HepG2 (cell line): ENCODE data around the gene JMJD4. TPM values are rescaled to one million over a fixed set of nuclear protein-coding genes. Genes with fewer than 3 reads are reported as not detected.

Experiments used
- ASH2L ChIP-seq: fragments of 300-600, 200-600 bp; sonication (generic); IDR thresholded peaks from 2 replicates; pipeline ENCODE4 v1.7.0; 2017; ENCODE audit warnings: low read depth, mild to moderate bottlenecking, moderate library complexity, mixed read lengths, low read length; ENCODE audit not compliant: insufficient read length
- ETV5 ChIP-seq: IDR thresholded peaks from 2 replicates; pipeline ENCODE4 v1.6.1; 2018; ENCODE audit warnings: missing biosample characterization, missing genetic modification reagents, inconsistent platforms, borderline replicate concordance
- PHF8 ChIP-seq: sonication (generic); formaldehyde crosslinking; IDR thresholded peaks from 2 replicates; pipeline ENCODE4 v1.5.0; 2020; ENCODE audit warnings: missing genetic modification reagents
- PITX1 ChIP-seq: sonication (generic); formaldehyde crosslinking; IDR thresholded peaks from 2 replicates; pipeline ENCODE4 v1.5.1; 2020; ENCODE audit warnings: mild to moderate bottlenecking, missing genetic modification reagents
- SMC3 ChIP-seq: IDR thresholded peaks from 2 replicates; pipeline ENCODE4 v1.6.1; 2011; ENCODE audit warnings: low read length, improper control_type of control experiment
- TARDBP ChIP-seq: sonication (generic); formaldehyde crosslinking; IDR thresholded peaks from 2 replicates; pipeline ENCODE4 v1.8.0; 2022; ENCODE audit warnings: mild to moderate bottlenecking, missing genetic modification reagents
- TOPORS ChIP-seq: sonication (generic); formaldehyde crosslinking; IDR thresholded peaks from 2 replicates; pipeline ENCODE4 v1.8.0; 2023; ENCODE audit warnings: mild to moderate bottlenecking, missing genetic modification reagents
- ZNF354B ChIP-seq: sonication (generic); formaldehyde crosslinking; IDR thresholded peaks from 2 replicates; pipeline ENCODE4 v1.8.0; 2022; ENCODE audit warnings: mild to moderate bottlenecking, missing genetic modification reagents
- ZNF501 ChIP-seq: sonication (generic); formaldehyde crosslinking; IDR thresholded peaks from 2 replicates; pipeline ENCODE4 v1.5.1; 2020; ENCODE audit warnings: mild to moderate bottlenecking, moderate library complexity, missing genetic modification reagents
- polyA plus RNA-seq, 8 experiments: library from polyadenylated mRNA; depleted of rRNA in 3 of 8; stranded (reverse) in 7 of 8; unstranded in 1 of 8; fragments of >200 nt; fragmentation: Illumina TruSeq in 4 of 8; extraction: Trizol in 4 of 8; gene quantifications; 2 replicates each; pipeline versions ENCODE4 v1.2.1 to v1.2.3, GENCODE V29; 2011 to 2016; ENCODE audit warnings: low read depth in 4 of 8, missing spikeins in 1 of 8, mixed read lengths in 1 of 8; ENCODE audit not compliant: insufficient read depth in 1 of 8
- total RNA-seq, 5 experiments: library from RNA; depleted of rRNA; stranded (reverse); fragments of >200 nt; fragmentation: Illumina TruSeq; extraction: Trizol; gene quantifications; 2 replicates each; pipeline ENCODE4 v1.2.3, GENCODE V29; 2016; ENCODE audit warnings: low read depth in 1 of 5
- TF ChIP-seq, protein P1 (sequence below): sonication (generic); formaldehyde crosslinking; IDR thresholded peaks from 2 replicates; pipeline ENCODE4 v1.4.0; 2020; ENCODE audit warnings: mild to moderate bottlenecking, missing genetic modification reagents
- TF ChIP-seq, protein P2 (sequence below): sonication (generic); formaldehyde crosslinking; IDR thresholded peaks from 2 replicates; pipeline ENCODE4 v1.5.0; 2020; ENCODE audit warnings: mild to moderate bottlenecking, missing genetic modification reagents, borderline replicate concordance
- TF ChIP-seq, protein P3 (sequence below), 2 experiments: sonication (generic) in 1 of 2; formaldehyde crosslinking in 1 of 2; IDR thresholded peaks; 2 replicates each; pipeline versions ENCODE4 v1.4.0 to v1.6.1; 2018 to 2020; ENCODE audit warnings: missing genetic modification reagents in 2 of 2, borderline replicate concordance in 1 of 2, low read depth in 1 of 2, mild to moderate bottlenecking in 1 of 2, missing biosample characterization in 1 of 2
- TF ChIP-seq, protein P4 (sequence below): IDR thresholded peaks from 2 replicates; pipeline ENCODE4 v1.6.1; 2016; ENCODE audit warnings: missing genetic modification reagents, missing compliant biosample characterization
- TF ChIP-seq, protein P5 (sequence below): sonication (generic); formaldehyde crosslinking; IDR thresholded peaks from 2 replicates; pipeline ENCODE4 v1.4.0; 2020; ENCODE audit warnings: missing genetic modification reagents, low read depth, mild to moderate bottlenecking, borderline replicate concordance

The JMJD4 gene
- total and polyA plus RNA-seq, 2 of the 13 experiments (the other 11 are each of a cell fraction or from before 2014, with no cell fraction given), result 10.2 to 29.0 TPM

DNA sequence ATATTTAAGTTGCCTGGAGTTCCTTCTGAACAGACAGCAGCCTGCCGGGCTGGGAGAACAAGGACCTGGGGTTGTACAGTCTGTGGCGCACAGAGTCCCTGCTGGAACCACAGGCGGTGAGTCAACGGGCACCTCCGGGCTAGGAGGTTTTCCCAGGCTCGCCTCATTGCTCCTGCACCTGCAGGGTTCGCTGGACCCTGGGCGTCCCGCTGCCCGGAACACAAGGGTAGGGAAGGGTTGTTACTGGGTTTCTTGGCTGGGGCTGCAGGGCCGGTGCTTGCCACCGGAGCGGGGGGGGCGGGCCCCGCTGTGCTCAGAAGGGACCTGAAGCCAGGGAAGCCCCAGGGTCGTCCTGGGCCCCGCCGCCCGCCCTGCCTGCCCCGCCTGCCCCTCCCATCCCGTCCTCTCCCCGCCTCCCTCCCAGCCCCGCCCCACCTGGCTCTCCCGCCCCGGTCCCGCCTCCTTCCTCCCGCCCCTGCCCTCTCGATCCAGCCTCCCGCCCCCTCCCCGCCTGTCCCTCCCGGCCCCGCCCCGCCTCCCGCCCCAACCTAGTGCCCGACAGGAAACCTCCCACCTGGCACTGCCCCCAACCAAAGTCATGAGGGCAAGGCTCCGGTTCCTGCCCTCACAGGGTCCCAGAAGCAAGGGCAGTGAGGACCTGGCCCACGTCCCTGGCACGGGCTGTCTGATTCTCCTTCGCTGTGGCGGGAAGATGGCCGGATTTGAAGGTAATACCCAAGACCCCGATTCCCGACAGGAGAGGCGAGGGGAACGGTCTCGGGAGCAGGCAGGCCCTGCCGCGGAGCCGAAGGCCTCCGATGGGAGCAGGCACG lies 6.8 kb downstream of the JMJD4 start (continued):
- TF ChIP-seq, protein P1, sequence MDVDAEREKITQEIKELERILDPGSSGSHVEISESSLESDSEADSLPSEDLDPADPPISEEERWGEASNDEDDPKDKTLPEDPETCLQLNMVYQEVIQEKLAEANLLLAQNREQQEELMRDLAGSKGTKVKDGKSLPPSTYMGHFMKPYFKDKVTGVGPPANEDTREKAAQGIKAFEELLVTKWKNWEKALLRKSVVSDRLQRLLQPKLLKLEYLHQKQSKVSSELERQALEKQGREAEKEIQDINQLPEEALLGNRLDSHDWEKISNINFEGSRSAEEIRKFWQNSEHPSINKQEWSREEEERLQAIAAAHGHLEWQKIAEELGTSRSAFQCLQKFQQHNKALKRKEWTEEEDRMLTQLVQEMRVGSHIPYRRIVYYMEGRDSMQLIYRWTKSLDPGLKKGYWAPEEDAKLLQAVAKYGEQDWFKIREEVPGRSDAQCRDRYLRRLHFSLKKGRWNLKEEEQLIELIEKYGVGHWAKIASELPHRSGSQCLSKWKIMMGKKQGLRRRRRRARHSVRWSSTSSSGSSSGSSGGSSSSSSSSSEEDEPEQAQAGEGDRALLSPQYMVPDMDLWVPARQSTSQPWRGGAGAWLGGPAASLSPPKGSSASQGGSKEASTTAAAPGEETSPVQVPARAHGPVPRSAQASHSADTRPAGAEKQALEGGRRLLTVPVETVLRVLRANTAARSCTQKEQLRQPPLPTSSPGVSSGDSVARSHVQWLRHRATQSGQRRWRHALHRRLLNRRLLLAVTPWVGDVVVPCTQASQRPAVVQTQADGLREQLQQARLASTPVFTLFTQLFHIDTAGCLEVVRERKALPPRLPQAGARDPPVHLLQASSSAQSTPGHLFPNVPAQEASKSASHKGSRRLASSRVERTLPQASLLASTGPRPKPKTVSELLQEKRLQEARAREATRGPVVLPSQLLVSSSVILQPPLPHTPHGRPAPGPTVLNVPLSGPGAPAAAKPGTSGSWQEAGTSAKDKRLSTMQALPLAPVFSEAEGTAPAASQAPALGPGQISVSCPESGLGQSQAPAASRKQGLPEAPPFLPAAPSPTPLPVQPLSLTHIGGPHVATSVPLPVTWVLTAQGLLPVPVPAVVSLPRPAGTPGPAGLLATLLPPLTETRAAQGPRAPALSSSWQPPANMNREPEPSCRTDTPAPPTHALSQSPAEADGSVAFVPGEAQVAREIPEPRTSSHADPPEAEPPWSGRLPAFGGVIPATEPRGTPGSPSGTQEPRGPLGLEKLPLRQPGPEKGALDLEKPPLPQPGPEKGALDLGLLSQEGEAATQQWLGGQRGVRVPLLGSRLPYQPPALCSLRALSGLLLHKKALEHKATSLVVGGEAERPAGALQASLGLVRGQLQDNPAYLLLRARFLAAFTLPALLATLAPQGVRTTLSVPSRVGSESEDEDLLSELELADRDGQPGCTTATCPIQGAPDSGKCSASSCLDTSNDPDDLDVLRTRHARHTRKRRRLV (CRISPR knock-in tag), result 0 out of 2 replicates have a peak, but pooled peaks have one; percentile 28
- peak; percentile 57; the same call in 1 of the 2 replicates for TF ChIP-seq TARDBP (CRISPR knock-in tag)
- peak; percentile 12; the same call in 1 of the 2 replicates for TF ChIP-seq ETV5 (CRISPR knock-in tag)
- TF ChIP-seq ZNF501 (CRISPR knock-in tag), result 0 out of 2 replicates have a peak, but pooled peaks have one; percentile 1
- TF ChIP-seq PITX1, result peak; percentile 45; the same call in 1 of the 2 replicates
- peak; percentile 47 for TF ChIP-seq ASH2L
- no peak for TF ChIP-seq ZNF354B (CRISPR knock-in tag)
- TF ChIP-seq, protein P2, sequence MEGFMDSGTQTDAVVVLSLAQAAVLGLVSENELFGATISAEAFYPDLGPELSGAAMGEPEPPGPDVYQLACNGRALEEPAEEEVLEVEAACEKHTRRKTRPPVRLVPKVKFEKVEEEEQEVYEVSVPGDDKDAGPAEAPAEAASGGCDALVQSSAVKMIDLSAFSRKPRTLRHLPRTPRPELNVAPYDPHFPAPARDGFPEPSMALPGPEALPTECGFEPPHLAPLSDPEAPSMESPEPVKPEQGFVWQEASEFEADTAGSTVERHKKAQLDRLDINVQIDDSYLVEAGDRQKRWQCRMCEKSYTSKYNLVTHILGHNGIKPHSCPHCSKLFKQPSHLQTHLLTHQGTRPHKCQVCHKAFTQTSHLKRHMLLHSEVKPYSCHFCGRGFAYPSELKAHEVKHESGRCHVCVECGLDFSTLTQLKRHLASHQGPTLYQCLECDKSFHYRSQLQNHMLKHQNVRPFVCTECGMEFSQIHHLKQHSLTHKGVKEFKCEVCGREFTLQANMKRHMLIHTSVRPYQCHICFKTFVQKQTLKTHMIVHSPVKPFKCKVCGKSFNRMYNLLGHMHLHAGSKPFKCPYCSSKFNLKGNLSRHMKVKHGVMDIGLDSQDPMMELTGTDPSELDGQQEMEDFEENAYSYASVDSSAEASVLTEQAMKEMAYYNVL (CRISPR knock-in tag), result 0 out of 2 replicates have a peak, but pooled peaks have one; percentile 20
- peak; percentile 27; the same call in 1 of the 2 replicates for TF ChIP-seq PHF8 (CRISPR knock-in tag)
- peak; percentile 47; the same call in 1 of the 2 replicates for TF ChIP-seq TOPORS (CRISPR knock-in tag)
- TF ChIP-seq, protein P3, sequence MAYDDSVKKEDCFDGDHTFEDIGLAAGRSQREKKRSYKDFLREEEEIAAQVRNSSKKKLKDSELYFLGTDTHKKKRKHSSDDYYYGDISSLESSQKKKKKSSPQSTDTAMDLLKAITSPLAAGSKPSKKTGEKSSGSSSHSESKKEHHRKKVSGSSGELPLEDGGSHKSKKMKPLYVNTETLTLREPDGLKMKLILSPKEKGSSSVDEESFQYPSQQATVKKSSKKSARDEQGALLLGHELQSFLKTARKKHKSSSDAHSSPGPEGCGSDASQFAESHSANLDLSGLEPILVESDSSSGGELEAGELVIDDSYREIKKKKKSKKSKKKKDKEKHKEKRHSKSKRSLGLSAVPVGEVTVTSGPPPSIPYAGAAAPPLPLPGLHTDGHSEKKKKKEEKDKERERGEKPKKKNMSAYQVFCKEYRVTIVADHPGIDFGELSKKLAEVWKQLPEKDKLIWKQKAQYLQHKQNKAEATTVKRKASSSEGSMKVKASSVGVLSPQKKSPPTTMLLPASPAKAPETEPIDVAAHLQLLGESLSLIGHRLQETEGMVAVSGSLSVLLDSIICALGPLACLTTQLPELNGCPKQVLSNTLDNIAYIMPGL (CRISPR knock-in tag; IDR thresholded peaks at IDR 0.05; ENCODE audit: borderline replicate concordance in 1 of 2, low read depth in 1 of 2), result 0 out of 4 replicates have a peak, but pooled peaks of 1 of the 2 experiments have one; percentile 50
- TF ChIP-seq, protein P4, sequence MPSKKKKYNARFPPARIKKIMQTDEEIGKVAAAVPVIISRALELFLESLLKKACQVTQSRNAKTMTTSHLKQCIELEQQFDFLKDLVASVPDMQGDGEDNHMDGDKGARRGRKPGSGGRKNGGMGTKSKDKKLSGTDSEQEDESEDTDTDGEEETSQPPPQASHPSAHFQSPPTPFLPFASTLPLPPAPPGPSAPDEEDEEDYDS (CRISPR knock-in tag), result 0 out of 2 replicates have a peak, but pooled peaks have one; percentile 11
- TF ChIP-seq, protein P5, sequence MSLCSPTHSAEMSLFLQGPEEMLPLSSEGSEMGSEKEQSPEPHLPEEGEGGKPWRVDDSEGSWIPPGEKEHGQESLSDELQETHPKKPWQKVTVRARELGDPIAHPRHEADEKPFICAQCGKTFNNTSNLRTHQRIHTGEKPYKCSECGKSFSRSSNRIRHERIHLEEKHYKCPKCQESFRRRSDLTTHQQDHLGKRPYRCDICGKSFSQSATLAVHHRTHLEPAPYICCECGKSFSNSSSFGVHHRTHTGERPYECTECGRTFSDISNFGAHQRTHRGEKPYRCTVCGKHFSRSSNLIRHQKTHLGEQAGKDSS (CRISPR knock-in tag), result peak; percentile 39; the same call in 1 of the 2 replicates
- no peak for TF ChIP-seq SMC3
